ENCODE results near the gene UGT2B15.
"Not testable (repeated sequence)": the region's sequence is repeated elsewhere in the genome, so short reads cannot be mapped to it uniquely, and the experiment has no call there.

Gene UGT2B15

GRCh38 chr4:68651932-68652331, 18.5 kb downstream of the UGT2B15 start:
- TF ChIP-seq, protein P1, sequence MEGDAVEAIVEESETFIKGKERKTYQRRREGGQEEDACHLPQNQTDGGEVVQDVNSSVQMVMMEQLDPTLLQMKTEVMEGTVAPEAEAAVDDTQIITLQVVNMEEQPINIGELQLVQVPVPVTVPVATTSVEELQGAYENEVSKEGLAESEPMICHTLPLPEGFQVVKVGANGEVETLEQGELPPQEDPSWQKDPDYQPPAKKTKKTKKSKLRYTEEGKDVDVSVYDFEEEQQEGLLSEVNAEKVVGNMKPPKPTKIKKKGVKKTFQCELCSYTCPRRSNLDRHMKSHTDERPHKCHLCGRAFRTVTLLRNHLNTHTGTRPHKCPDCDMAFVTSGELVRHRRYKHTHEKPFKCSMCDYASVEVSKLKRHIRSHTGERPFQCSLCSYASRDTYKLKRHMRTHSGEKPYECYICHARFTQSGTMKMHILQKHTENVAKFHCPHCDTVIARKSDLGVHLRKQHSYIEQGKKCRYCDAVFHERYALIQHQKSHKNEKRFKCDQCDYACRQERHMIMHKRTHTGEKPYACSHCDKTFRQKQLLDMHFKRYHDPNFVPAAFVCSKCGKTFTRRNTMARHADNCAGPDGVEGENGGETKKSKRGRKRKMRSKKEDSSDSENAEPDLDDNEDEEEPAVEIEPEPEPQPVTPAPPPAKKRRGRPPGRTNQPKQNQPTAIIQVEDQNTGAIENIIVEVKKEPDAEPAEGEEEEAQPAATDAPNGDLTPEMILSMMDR (IDR thresholded peaks at IDR 0.05; ENCODE audit: poor library complexity, severe bottlenecking), result no peak
- H3K36me3 ChIP-seq (ENCODE audit: low read depth), result no peaks in the 10 kb centered on the region
- DNase-seq (ENCODE audit: low spot score) (no peak), ATAC-seq (ENCODE audit: low read depth) (no peak)
- H3K9me3 ChIP-seq (ENCODE audit: severe bottlenecking), result no peaks in the 10 kb centered on the region
- H3K27ac ChIP-seq (ENCODE audit: poor library complexity, severe bottlenecking), result no peak overlapping the region
- H3K27me3 ChIP-seq (ENCODE audit: insufficient read depth, poor library complexity, severe bottlenecking), result no peaks in the 10 kb centered on the region
- no peak overlapping the region for H3K4me3 ChIP-seq (ENCODE audit: severe bottlenecking)
- H3K4me1 ChIP-seq (ENCODE audit: insufficient read depth, poor library complexity, severe bottlenecking), result peaks cover 34% of the 10 kb centered on the region

DNA sequence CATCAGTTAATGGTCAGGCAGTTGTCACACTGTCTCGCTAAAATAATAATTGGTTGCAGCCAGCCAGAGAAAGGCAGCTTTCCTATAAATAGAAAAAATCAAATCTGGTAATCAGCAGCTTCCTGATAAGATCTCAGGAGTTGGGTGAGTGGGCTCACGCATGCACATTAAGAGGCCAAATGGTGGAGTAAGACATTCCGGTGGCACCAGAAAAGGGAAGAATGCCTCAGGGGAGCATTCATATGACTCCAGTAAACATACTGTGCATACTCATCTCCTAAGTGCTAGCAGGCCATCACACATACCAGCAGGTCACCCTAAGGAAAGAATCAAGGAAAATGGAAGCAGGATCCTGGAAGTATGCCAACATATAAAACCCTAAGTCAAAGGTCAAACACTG, 40.1 kb downstream of the UGT2B15 start:
- Histone ChIP-seq H3K4me3 (ENCODE audit: severe bottlenecking) (no peak overlapping the region), H3K36me3 (ENCODE audit: low read depth) (no peaks in the 10 kb centered on the region), H3K9me3 (ENCODE audit: severe bottlenecking) (no peaks in the 10 kb centered on the region), H3K4me1 (ENCODE audit: insufficient read depth, poor library complexity, severe bottlenecking) (no peaks in the 10 kb centered on the region), H3K27me3 (ENCODE audit: insufficient read depth, poor library complexity, severe bottlenecking) (no peaks in the 10 kb centered on the region), H3K27ac (ENCODE audit: poor library complexity, severe bottlenecking) (no peak overlapping the region)
- ATAC-seq (ENCODE audit: low read depth) (no peak), DNase-seq (ENCODE audit: low spot score) (no peak)
- TF ChIP-seq, protein P1 (IDR thresholded peaks at IDR 0.05; ENCODE audit: poor library complexity, severe bottlenecking), result no peak

GRCh38 chr4:68622731-68623130, 47.7 kb downstream of the UGT2B15 start:
- H3K27ac ChIP-seq (ENCODE audit: poor library complexity, severe bottlenecking); H3K4me1 ChIP-seq (ENCODE audit: insufficient read depth, poor library complexity, severe bottlenecking); ATAC-seq (ENCODE audit: low read depth); H3K9me3 ChIP-seq (ENCODE audit: severe bottlenecking); H3K4me3 ChIP-seq (ENCODE audit: severe bottlenecking); H3K27me3 ChIP-seq (ENCODE audit: insufficient read depth, poor library complexity, severe bottlenecking); DNase-seq (ENCODE audit: low spot score); H3K36me3 ChIP-seq (ENCODE audit: low read depth): not testable (repeated sequence)

- Histone ChIP-seq H3K27ac (ENCODE audit: poor library complexity, severe bottlenecking) (no peak overlapping the region), H3K4me1 (ENCODE audit: insufficient read depth, poor library complexity, severe bottlenecking) (no peaks in the 10 kb centered on the region), H3K36me3 (ENCODE audit: low read depth) (no peaks in the 10 kb centered on the region), H3K27me3 (ENCODE audit: insufficient read depth, poor library complexity, severe bottlenecking) (no peaks in the 10 kb centered on the region), H3K9me3 (ENCODE audit: severe bottlenecking) (no peaks in the 10 kb centered on the region), H3K4me3 (ENCODE audit: severe bottlenecking) (no peak overlapping the region)
- TF ChIP-seq, protein P1 (IDR thresholded peaks at IDR 0.05; ENCODE audit: poor library complexity, severe bottlenecking), result no peak
- DNase-seq (ENCODE audit: low spot score), result no peak
- no peak for ATAC-seq (ENCODE audit: low read depth)
Measured at GRCh38 chr4:68617003-68617698, 53.3 kb downstream of the UGT2B15 start.

GRCh38 chr4:68615699-68616422, 54.6 kb downstream of the UGT2B15 start:
- Histone ChIP-seq H3K4me3 (ENCODE audit: severe bottlenecking) (no peak overlapping the region), H3K9me3 (ENCODE audit: severe bottlenecking) (no peaks in the 10 kb centered on the region), H3K27me3 (ENCODE audit: insufficient read depth, poor library complexity, severe bottlenecking) (no peaks in the 10 kb centered on the region), H3K4me1 (ENCODE audit: insufficient read depth, poor library complexity, severe bottlenecking) (no peaks in the 10 kb centered on the region), H3K36me3 (ENCODE audit: low read depth) (no peaks in the 10 kb centered on the region), H3K27ac (ENCODE audit: poor library complexity, severe bottlenecking) (no peak overlapping the region)
- DNase-seq (ENCODE audit: low spot score) (no peak), ATAC-seq (ENCODE audit: low read depth) (no peak)
- TF ChIP-seq, protein P1 (IDR thresholded peaks at IDR 0.05; ENCODE audit: poor library complexity, severe bottlenecking), result no peak
